Effector memory CD8-positive, alpha-beta T cell (primary cell): ENCODE results near the gene FHOD3.

Experiments used
- ATAC-seq: fragments of 150-1000 bp; cut with Tn5 transposase; replicated peaks from 2 replicates; pipeline ENCODE4 v1.10.0; 2021; ENCODE audit warnings: mild to moderate bottlenecking, moderate library complexity
- DNase-seq, 3 experiments: peaks; one replicate each; pipeline ENCODE4 v3.0.0; 2021
- H3K27ac Mint-ChIP-seq, 2 donors: one replicate each; pipeline ENCODE4 v1.8.0; 2022; ENCODE audit warnings: mild to moderate bottlenecking in 2 of 2, mixed read lengths in 2 of 2, moderate library complexity in 2 of 2
- H3K27me3 Mint-ChIP-seq, 2 donors: one replicate each; pipeline ENCODE4 v1.8.0; 2022; ENCODE audit warnings: mixed read lengths in 2 of 2
- H3K36me3 Mint-ChIP-seq: one replicate; pipeline ENCODE4 v1.8.0; 2022; ENCODE audit warnings: mild to moderate bottlenecking, moderate library complexity, mixed read lengths; ENCODE audit not compliant: insufficient read depth
- H3K4me1 Mint-ChIP-seq, 2 donors: one replicate each; pipeline ENCODE4 v1.8.0; 2022; ENCODE audit warnings: low read depth in 2 of 2, mixed read lengths in 2 of 2
- H3K4me3 Mint-ChIP-seq, 2 donors: one replicate each; pipeline ENCODE4 v1.8.0; 2022; ENCODE audit warnings: mild to moderate bottlenecking in 2 of 2, mixed read lengths in 2 of 2, moderate library complexity in 2 of 2
- H3K9me3 Mint-ChIP-seq, 2 donors: one replicate each; pipeline ENCODE4 v1.8.0; 2022; ENCODE audit warnings: mixed read lengths in 2 of 2

Gene FHOD3

GRCh38 chr18:36493349-36494159, 196.0 kb downstream of the FHOD3 start:
- Mint-ChIP-seq H3K9me3 (peaks cover 0 to 5% of the 10 kb centered on the region in 2 donors), H3K27ac (no peak overlapping the region), H3K4me1 (peaks cover 0 to 4% of the 10 kb centered on the region in 2 donors), H3K4me3 (no peak overlapping the region), H3K36me3 (no peaks in the 10 kb centered on the region), H3K27me3 (peaks cover 0 to 15% of the 10 kb centered on the region in 2 donors)
- DNase-seq (no peak), ATAC-seq (no peak)

- no peak overlapping the region for H3K27ac Mint-ChIP-seq
Measured at GRCh38 chr18:36494160-36494437, 196.6 kb downstream of the FHOD3 start.

GRCh38 chr18:36496022-36496421, 198.5 kb downstream of the FHOD3 start:
- Mint-ChIP-seq H3K4me1 (peaks cover 0 to 4% of the 10 kb centered on the region in 2 donors), H3K27me3 (peaks cover 0 to 7% of the 10 kb centered on the region in 2 donors), H3K36me3 (no peaks in the 10 kb centered on the region), H3K4me3 (no peak overlapping the region), H3K9me3 (no peaks in the 10 kb centered on the region), H3K27ac (no peak overlapping the region)
- DNase-seq (no peak), ATAC-seq (peak; percentile 41)

More at GRCh38 chr18:36494160-36494437, 196.6 kb downstream of the FHOD3 start:
- Mint-ChIP-seq H3K4me1 (peaks cover 0 to 4% of the 10 kb centered on the region in 2 donors), H3K9me3 (no peaks in the 10 kb centered on the region), H3K36me3 (no peaks in the 10 kb centered on the region), H3K27me3 (peaks cover 0 to 9% of the 10 kb centered on the region in 2 donors), H3K4me3 (no peak overlapping the region)
- no peak for ATAC-seq
- no peak for DNase-seq

- no peak overlapping the region for H3K27ac Mint-ChIP-seq
- ATAC-seq: peak; percentile 39
- no peaks in the 10 kb centered on the region for H3K36me3 Mint-ChIP-seq
- peaks cover 0 to 26% of the 10 kb centered on the region in 2 donors for H3K27me3 Mint-ChIP-seq
- no peak overlapping the region for H3K4me3 Mint-ChIP-seq
- H3K4me1 Mint-ChIP-seq: peaks cover 0 to 4% of the 10 kb centered on the region in 2 donors
- no peaks in the 10 kb centered on the region for H3K9me3 Mint-ChIP-seq
- DNase-seq: no peak
Measured at GRCh38 chr18:36499938-36500337, 202.4 kb downstream of the FHOD3 start.

GRCh38 chr18:36501100-36501499, 203.6 kb downstream of the FHOD3 start:
- no peaks in the 10 kb centered on the region for H3K36me3 Mint-ChIP-seq
- no peak overlapping the region for H3K4me3 Mint-ChIP-seq
- ATAC-seq: no peak
- peaks cover 0 to 2% of the 10 kb centered on the region in 2 donors for H3K4me1 Mint-ChIP-seq
- no peak for DNase-seq
- no peak overlapping the region for H3K27ac Mint-ChIP-seq
- no peaks in the 10 kb centered on the region for H3K9me3 Mint-ChIP-seq
- peaks cover 0 to 30% of the 10 kb centered on the region in 2 donors for H3K27me3 Mint-ChIP-seq

GRCh38 chr18:36503477-36503876, 206.0 kb downstream of the FHOD3 start:
- Mint-ChIP-seq H3K27me3 (peaks cover 0 to 23% of the 10 kb centered on the region in 2 donors), H3K36me3 (no peaks in the 10 kb centered on the region), H3K9me3 (no peaks in the 10 kb centered on the region), H3K4me3 (no peak overlapping the region), H3K27ac (no peak overlapping the region), H3K4me1 (peaks cover 0 to 2% of the 10 kb centered on the region in 2 donors)
- no peak for DNase-seq
- no peak for ATAC-seq

- H3K4me1 Mint-ChIP-seq: peaks cover 0 to under 1% of the 10 kb centered on the region in 2 donors
- ATAC-seq (no peak), DNase-seq (no peak)
- H3K36me3 Mint-ChIP-seq: no peaks in the 10 kb centered on the region
- H3K27ac Mint-ChIP-seq: no peak overlapping the region
- H3K27me3 Mint-ChIP-seq: peaks cover 0 to 23% of the 10 kb centered on the region in 2 donors
- no peak overlapping the region for H3K4me3 Mint-ChIP-seq
- no peaks in the 10 kb centered on the region for H3K9me3 Mint-ChIP-seq
Measured at GRCh38 chr18:36504928-36505327, 207.4 kb downstream of the FHOD3 start.

GRCh38 chr18:36505665-36506064, 208.2 kb downstream of the FHOD3 start:
- ATAC-seq (no peak), DNase-seq (no peak)
- no peaks in the 10 kb centered on the region for H3K9me3 Mint-ChIP-seq
- no peak overlapping the region for H3K4me3 Mint-ChIP-seq
- no peaks in the 10 kb centered on the region for H3K4me1 Mint-ChIP-seq
- H3K27ac Mint-ChIP-seq: no peak overlapping the region
- H3K36me3 Mint-ChIP-seq: no peaks in the 10 kb centered on the region
- peaks cover 0 to 23% of the 10 kb centered on the region in 2 donors for H3K27me3 Mint-ChIP-seq

GRCh38 chr18:36509646-36510197, 212.2 kb downstream of the FHOD3 start:
- Mint-ChIP-seq H3K9me3 (no peaks in the 10 kb centered on the region), H3K4me3 (no peak overlapping the region), H3K4me1 (no peaks in the 10 kb centered on the region), H3K27me3 (peaks cover 4 to 6% of the 10 kb centered on the region in 2 donors), H3K27ac (no peak overlapping the region), H3K36me3 (no peaks in the 10 kb centered on the region)
- ATAC-seq: no peak
- no peak for DNase-seq

GRCh38 chr18:36511791-36512352, 214.4 kb downstream of the FHOD3 start:
- ATAC-seq (no peak), DNase-seq (no peak)
- no peaks in the 10 kb centered on the region for H3K36me3 Mint-ChIP-seq
- H3K4me3 Mint-ChIP-seq: no peak overlapping the region
- peaks cover 14 to 17% of the 10 kb centered on the region in 2 donors for H3K27me3 Mint-ChIP-seq
- no peaks in the 10 kb centered on the region for H3K4me1 Mint-ChIP-seq
- H3K9me3 Mint-ChIP-seq: no peaks in the 10 kb centered on the region
- peak overlapping the region in 1 of 2 donors; percentile 18 for H3K27ac Mint-ChIP-seq

GRCh38 chr18:36513556-36513955, 216.0 kb downstream of the FHOD3 start:
- H3K4me1 Mint-ChIP-seq: no peaks in the 10 kb centered on the region
- H3K9me3 Mint-ChIP-seq: no peaks in the 10 kb centered on the region

GRCh38 chr18:36514778-36515177, 217.3 kb downstream of the FHOD3 start:
- H3K36me3 Mint-ChIP-seq: no peaks in the 10 kb centered on the region
- H3K27me3 Mint-ChIP-seq: peaks cover 32 to 34% of the 10 kb centered on the region in 2 donors
- no peak overlapping the region for H3K27ac Mint-ChIP-seq
- DNase-seq: no peak
- no peak overlapping the region for H3K4me3 Mint-ChIP-seq
- no peaks in the 10 kb centered on the region for H3K4me1 Mint-ChIP-seq
- H3K9me3 Mint-ChIP-seq: no peaks in the 10 kb centered on the region
- no peak for ATAC-seq

More at GRCh38 chr18:36513556-36513955, 216.0 kb downstream of the FHOD3 start:
- Mint-ChIP-seq H3K27ac (no peak overlapping the region), H3K36me3 (no peaks in the 10 kb centered on the region), H3K4me3 (no peak overlapping the region), H3K27me3 (peaks cover 24% of the 10 kb centered on the region in 2 donors)
- ATAC-seq (no peak), DNase-seq (no peak)

GRCh38 chr18:36516258-36516657, 218.7 kb downstream of the FHOD3 start:
- Mint-ChIP-seq H3K4me1 (no peaks in the 10 kb centered on the region), H3K4me3 (no peak overlapping the region), H3K36me3 (no peaks in the 10 kb centered on the region), H3K27ac (no peak overlapping the region), H3K27me3 (peaks cover 35 to 38% of the 10 kb centered on the region in 2 donors), H3K9me3 (no peaks in the 10 kb centered on the region)
- ATAC-seq (no peak), DNase-seq (no peak)

- H3K9me3 Mint-ChIP-seq: no peaks in the 10 kb centered on the region
- ATAC-seq (no peak), DNase-seq (no peak)
- H3K4me3 Mint-ChIP-seq: no peak overlapping the region
- H3K4me1 Mint-ChIP-seq: no peaks in the 10 kb centered on the region
- peaks cover 40 to 43% of the 10 kb centered on the region in 2 donors for H3K27me3 Mint-ChIP-seq
- no peak overlapping the region for H3K27ac Mint-ChIP-seq
- no peaks in the 10 kb centered on the region for H3K36me3 Mint-ChIP-seq
Measured at GRCh38 chr18:36516726-36517125, 219.2 kb downstream of the FHOD3 start.
